ENCODE results near the gene CFAP77.

DNA sequence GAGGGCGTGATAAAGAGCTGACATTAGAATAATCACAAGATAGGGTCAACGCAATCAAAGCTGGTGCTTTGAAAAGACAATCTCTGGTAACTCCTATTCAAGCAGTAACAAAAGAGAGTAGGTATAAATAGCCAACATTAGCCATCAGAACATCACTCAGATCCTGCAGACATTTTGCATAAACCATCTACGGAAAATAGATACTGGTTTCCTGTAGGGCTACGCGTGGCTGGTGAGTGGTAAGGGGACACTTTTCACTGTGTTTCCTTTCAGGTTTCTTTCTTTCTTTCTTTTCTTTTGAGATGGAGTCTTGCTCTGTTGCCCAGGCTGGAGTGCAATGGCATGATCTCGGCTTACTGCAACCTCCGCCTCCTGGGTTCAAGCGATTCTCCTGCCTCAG, 25.6 kb upstream of the CFAP77 start:
- TF ChIP-seq SUZ12 (IDR thresholded peaks at IDR 0.05; ENCODE audit: extremely low read depth, insufficient read depth, insufficient read length) (no peak), YY1 (IDR thresholded peaks at IDR 0.05; ENCODE audit: insufficient read depth, insufficient read length) (no peak), ZNF274 (IDR thresholded peaks at IDR 0.05; ENCODE audit: low read depth, low read length) (no peak)

Measured in NT2/D1 (cell line).